IPS DF 6.9 (cell line): ENCODE data around the gene PRR15L.

Source experiments
- DNase-seq: peaks from one replicate; pipeline ENCODE4 v3.0.0-alpha.2; 2013; ENCODE audit warnings: low read depth, low spot score
- H3K27ac ChIP-seq: one replicate; pipeline ENCODE4 v1.5.1; 2013; ENCODE audit warnings: low read length, control low read depth
- H3K27me3 ChIP-seq: 2 replicates; pipeline ENCODE4 v1.6.1; 2013; ENCODE audit warnings: mild to moderate bottlenecking, low read length; ENCODE audit not compliant: control insufficient read depth, insufficient read depth
- H3K36me3 ChIP-seq: 2 replicates; pipeline ENCODE4 v1.6.1; 2013; ENCODE audit warnings: low read length; ENCODE audit not compliant: control insufficient read depth, insufficient read depth
- H3K4me1 ChIP-seq: 2 replicates; pipeline ENCODE4 v1.6.1; 2013; ENCODE audit warnings: low read length; ENCODE audit not compliant: control insufficient read depth, insufficient read depth
- H3K4me3 ChIP-seq: 2 replicates; pipeline ENCODE4 v1.5.1; 2013; ENCODE audit warnings: mild to moderate bottlenecking, low read length
- H3K9me3 ChIP-seq: 2 replicates; pipeline ENCODE4 v1.6.1; 2013; ENCODE audit warnings: low read length, inconsistent platforms; ENCODE audit not compliant: control insufficient read depth, insufficient read depth
- WGBS: extraction: QIAGEN DNeasy Blood & Tissue Kit; methylation state at CpG from one replicate; pipeline ENCODE4 v1.1.7; 2013; ENCODE audit warnings: mixed read lengths, missing lambda C conversion rate; ENCODE audit not compliant: insufficient read length, insufficient coverage; 5-methylcytosine and 5-hydroxymethylcytosine counted together

The PRR15L gene

DNA sequence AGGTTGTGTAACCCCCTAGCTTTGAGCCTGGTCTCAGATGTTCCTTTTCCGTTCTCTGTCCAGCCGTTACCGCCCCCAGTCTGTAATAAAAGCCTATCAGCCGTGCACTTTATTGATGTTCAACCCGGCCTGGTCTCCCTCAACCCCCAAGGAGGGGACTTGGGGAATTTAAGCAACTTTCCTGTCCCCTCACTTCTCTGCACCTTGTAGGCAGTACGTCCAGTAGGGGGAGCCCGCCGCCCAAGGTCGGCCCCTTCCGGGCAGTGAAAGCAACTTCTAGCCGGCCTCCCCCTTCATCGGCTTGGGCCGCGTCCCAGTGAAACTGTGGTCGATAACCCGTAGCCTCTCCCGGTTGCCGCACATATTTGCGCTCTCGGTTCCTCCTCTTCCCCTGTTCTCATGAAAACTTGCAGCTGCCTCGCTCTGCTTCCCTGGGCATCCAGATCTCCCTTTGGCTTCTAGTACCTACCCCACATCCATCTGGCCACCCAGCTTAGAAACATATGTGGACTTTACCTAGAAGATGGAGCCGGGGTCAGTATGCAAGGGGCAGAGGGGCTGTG is 8.4 kb downstream of the PRR15L start:
- H3K27me3 ChIP-seq, result no peaks in the 10 kb centered on the region
- H3K36me3 ChIP-seq, result no peaks in the 10 kb centered on the region
- no peak overlapping the region for H3K27ac ChIP-seq
- no peaks in the 10 kb centered on the region for H3K9me3 ChIP-seq
- no peak overlapping the region for H3K4me3 ChIP-seq
- peak; percentile 70 for DNase-seq
- H3K4me1 ChIP-seq, result no peaks in the 10 kb centered on the region
- WGBS, result no CpG with 5 or more reads among the region's 22 CpGs

- H3K27me3 ChIP-seq, result no peaks in the 10 kb centered on the region
- no peaks in the 10 kb centered on the region for H3K9me3 ChIP-seq
- WGBS, result no CpG with 5 or more reads among the region's 5 CpGs
- H3K27ac ChIP-seq, result no peak overlapping the region
- H3K36me3 ChIP-seq, result no peaks in the 10 kb centered on the region
- no peaks in the 10 kb centered on the region for H3K4me1 ChIP-seq
- H3K4me3 ChIP-seq, result no peak overlapping the region
- no peak for DNase-seq
Observed at GRCh38 chr17:47948706-47949196, 8.9 kb downstream of the PRR15L start.

- DNase-seq, result no peak
- no peaks in the 10 kb centered on the region for H3K27me3 ChIP-seq
- H3K4me1 ChIP-seq, result 0 out of 2 replicates have a peak, but pooled peaks cover 2% of the 10 kb centered on the region
- H3K4me3 ChIP-seq, result no peak overlapping the region
- H3K27ac ChIP-seq, result no peak overlapping the region
- no CpG with 5 or more reads among the region's 2 CpGs for WGBS
- no peaks in the 10 kb centered on the region for H3K36me3 ChIP-seq
- no peaks in the 10 kb centered on the region for H3K9me3 ChIP-seq
Observed at GRCh38 chr17:47946929-47947397, 10.7 kb downstream of the PRR15L start.

- 0 out of 2 replicates have a peak, but pooled peaks cover 2% of the 10 kb centered on the region for H3K4me1 ChIP-seq
- DNase-seq, result no peak
- H3K36me3 ChIP-seq, result no peaks in the 10 kb centered on the region
- H3K27ac ChIP-seq, result no peak overlapping the region
- no peak overlapping the region for H3K4me3 ChIP-seq
- no CpG with 5 or more reads among the region's 6 CpGs for WGBS
- no peaks in the 10 kb centered on the region for H3K27me3 ChIP-seq
- no peaks in the 10 kb centered on the region for H3K9me3 ChIP-seq
Observed at GRCh38 chr17:47946516-47946915, 11.2 kb downstream of the PRR15L start.

DNA sequence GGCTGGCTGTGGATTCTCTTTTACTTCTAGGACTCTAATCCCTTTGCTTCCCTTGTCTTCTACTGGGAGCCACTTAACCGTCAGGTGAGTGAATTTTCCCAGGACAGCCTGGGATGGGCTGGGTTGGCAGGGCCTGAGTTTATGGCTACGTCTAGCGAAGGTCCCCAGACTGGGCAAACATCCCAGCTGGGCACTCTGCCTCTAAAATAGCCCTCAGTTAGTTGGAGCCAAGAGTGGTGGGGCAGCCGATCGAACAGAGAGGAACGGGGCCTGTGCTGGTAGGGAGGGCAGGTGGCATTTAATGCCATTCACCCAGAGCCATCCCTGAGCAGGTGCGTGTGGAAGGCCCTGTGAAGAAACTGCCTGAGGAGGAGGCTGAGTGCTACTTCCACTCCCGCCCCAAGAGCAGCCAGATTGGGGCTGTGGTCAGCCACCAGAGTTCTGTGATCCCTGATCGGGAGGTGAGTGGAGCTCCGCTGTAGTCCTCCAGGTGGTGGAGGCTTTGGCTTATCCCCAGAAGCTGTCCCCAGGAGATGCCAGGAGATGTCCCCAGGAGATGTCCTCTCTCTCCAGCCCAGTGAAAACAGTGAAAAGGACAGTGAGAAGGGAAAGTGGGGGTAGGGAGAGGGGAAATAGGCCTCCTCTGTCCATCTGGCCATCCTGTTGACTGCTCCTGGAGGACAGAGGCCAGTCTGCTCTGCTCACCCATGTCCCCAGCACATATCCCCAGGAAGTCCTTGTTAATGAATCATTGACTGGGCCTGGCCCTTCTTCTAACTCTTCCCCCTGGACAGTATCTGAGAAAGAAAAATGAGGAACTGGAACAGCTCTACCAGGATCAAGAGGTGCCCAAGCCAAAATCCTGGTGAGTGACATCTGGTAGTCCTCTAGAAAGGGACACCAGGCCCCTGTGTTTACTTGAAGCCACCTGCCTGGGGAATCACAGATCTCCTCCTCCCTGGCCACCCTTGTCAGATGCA is 11.9 kb downstream of the PRR15L start:
- no peak overlapping the region for H3K27ac ChIP-seq
- no peaks in the 10 kb centered on the region for H3K36me3 ChIP-seq
- no CpG with 5 or more reads among the region's 10 CpGs for WGBS
- no peak overlapping the region for H3K4me3 ChIP-seq
- no peaks in the 10 kb centered on the region for H3K9me3 ChIP-seq
- H3K27me3 ChIP-seq, result no peaks in the 10 kb centered on the region
- no peak for DNase-seq
- 0 out of 2 replicates have a peak, but pooled peaks cover 2% of the 10 kb centered on the region for H3K4me1 ChIP-seq

GRCh38 chr17:47945080-47945479 is 12.6 kb downstream of the PRR15L start:
- Histone ChIP-seq H3K9me3 (no peaks in the 10 kb centered on the region), H3K27me3 (no peaks in the 10 kb centered on the region), H3K4me1 (0 out of 2 replicates have a peak, but pooled peaks cover 2% of the 10 kb centered on the region), H3K4me3 (no peak overlapping the region), H3K27ac (no peak overlapping the region), H3K36me3 (no peaks in the 10 kb centered on the region)
- WGBS, result no CpG with 5 or more reads among the region's 8 CpGs
- no peak for DNase-seq

GRCh38 chr17:47942568-47942967 is 15.1 kb downstream of the PRR15L start:
- DNase-seq, result no peak
- H3K27me3 ChIP-seq, result no peaks in the 10 kb centered on the region
- no CpG with 5 or more reads among the region's 6 CpGs for WGBS
- H3K27ac ChIP-seq, result no peak overlapping the region
- 0 out of 2 replicates have a peak, but pooled peaks cover 2% of the 10 kb centered on the region for H3K4me1 ChIP-seq
- H3K9me3 ChIP-seq, result no peaks in the 10 kb centered on the region
- H3K36me3 ChIP-seq, result no peaks in the 10 kb centered on the region
- no peak overlapping the region for H3K4me3 ChIP-seq

DNA sequence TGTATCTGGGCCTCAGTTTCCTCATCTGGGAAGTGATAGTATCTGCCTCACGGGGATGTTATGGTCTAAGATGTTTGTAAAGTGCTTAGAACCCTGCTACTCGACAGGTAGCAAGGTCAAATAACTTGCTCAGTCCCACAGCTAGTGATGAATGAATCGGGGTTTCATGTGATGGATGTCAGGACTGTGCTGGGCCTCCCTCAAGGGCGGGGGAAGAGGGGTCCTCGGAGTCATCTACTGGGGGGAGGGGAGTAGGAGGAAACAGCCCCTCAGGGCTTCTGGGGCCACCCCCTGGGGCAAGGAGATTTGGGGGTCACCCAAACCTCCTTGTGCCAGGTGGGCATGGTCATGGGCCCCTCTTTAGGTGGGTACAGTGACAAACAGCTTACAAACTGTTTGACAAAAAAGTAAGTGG is 15.6 kb downstream of the PRR15L start:
- 0 out of 2 replicates have a peak, but pooled peaks cover 2% of the 10 kb centered on the region for H3K4me1 ChIP-seq
- no peak for DNase-seq
- no peaks in the 10 kb centered on the region for H3K27me3 ChIP-seq
- H3K9me3 ChIP-seq, result no peaks in the 10 kb centered on the region
- no CpG with 5 or more reads among the region's 5 CpGs for WGBS
- no peak overlapping the region for H3K27ac ChIP-seq
- peak overlapping the region; percentile 34 for H3K4me3 ChIP-seq
- H3K36me3 ChIP-seq, result no peaks in the 10 kb centered on the region

- Histone ChIP-seq H3K27ac (no peak within 1 kb of the TSS), H3K4me1 (0 out of 2 replicates have a peak, but pooled peaks cover 2% of the 10 kb centered on the region), H3K9me3 (no peaks in the 10 kb centered on the region), H3K4me3 (peak within 1 kb of the TSS; percentile 34), H3K36me3 (no peaks in the 10 kb centered on the region), H3K27me3 (no peaks in the 10 kb centered on the region)
- peak; percentile 92 for DNase-seq
- no CpG with 5 or more reads among the region's 50 CpGs for WGBS
Observed at GRCh38 chr17:47941246-47942095, 16.2 kb downstream of the PRR15L start, which contains the start of gene PNPO. Gene PNPO, plus strand, starts transcription at chr17:47941571. Its CDS starts 105 bp downstream, at chr17:47941676.
